Limb (tissue), 2 donors: ENCODE measurements around the gene BTBD9.

Experiments used
- DNase-seq, 2 donors: peaks; one replicate each; pipeline ENCODE4 v3.0.0-alpha.2; 2016; ENCODE audit errors: extremely low spot score in 2 of 2

The BTBD9 gene

DNA sequence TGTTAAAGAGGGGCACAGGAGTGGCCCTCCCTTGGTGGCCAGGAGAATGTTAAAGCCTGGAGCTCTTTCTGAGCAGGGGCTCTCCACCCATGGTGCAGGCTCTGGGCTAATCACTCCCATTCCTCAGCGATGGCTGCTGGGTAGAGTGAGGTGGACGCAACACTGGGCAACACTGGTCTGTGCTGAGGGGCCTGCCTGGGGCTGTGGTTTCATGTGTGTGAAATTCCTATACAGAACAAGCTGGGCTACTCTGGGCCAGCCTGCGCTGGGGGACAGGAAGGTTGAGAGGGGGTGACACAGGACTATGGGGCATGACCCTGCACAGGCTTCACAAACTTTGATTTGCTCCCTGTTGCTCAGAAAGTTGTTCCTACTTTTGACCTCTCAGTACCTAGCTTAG lies 427.6 kb downstream of the BTBD9 start:
- no peak for DNase-seq

- peak in 1 of 2 donors; percentile 51 for DNase-seq
These were observed 430.1 kb downstream of the BTBD9 start for GRCh38 chr6:38209371-38210260.

- DNase-seq = no peak
These were observed 431.7 kb downstream of the BTBD9 start for GRCh38 chr6:38208028-38208427.

DNA sequence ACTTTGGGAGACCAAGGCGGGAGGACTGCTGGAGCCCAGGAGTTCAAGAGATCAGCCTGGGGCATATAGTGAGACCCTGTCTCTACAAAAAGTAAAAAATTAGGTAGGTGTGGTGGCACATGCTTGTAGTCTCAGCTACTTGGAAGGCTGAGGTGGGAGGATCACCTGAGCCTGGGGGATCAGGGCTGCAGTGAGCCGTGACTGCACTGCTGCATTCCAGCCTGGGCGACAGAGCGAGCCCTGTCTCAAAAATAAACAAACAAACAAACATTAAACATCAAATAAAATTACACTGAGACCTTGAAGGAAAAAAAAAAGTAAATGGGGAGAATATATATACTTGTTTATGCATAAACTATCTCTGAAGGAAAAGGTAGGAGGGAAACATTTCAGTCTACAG lies 432.4 kb downstream of the BTBD9 start:
- no peak for DNase-seq

DNA sequence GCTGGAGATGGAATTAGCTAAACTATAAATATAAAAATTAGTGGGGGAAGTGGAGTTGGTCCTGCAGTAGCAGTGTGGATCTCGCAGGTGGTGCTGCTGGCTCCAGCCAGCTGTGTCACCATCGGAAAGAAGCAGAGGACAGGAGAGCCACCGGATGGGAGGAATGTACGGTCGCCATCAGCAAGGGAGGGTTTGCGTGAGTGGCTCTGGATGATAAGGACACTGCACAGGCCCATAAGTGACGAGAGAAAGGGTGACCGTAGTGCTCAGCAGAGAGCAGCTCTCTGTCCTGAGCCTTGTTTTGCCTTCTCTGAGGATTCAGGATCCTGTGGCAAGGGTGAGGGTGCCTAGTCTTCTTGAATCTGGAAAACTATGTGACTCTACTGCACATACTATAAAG lies 441.5 kb downstream of the BTBD9 start:
- DNase-seq = no peak

DNA sequence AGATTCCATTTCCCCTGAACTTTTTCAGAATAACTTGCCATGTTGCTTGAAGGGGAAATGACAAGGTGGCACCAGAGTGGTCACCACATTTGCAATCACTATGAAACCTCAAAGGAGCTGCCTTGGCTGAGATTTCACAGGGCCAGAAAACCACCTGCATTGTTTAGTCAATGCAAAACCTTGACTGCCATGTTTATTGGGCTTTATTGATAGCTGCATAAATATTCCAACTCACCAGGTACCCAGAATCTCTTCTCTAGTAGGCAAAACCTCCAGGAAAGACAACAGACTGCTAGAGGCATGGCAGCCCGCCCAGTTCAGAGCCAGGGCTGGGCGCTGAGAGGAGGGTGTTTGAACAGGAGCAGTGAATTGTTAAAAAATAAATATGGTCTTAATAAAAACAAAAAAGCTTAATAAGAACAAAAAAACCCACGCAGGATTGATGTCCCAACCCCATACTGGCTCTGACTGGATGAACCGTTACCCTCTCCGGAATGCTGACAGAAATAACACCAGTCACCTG lies 444.6 kb downstream of the BTBD9 start:
- DNase-seq = no peak

DNA sequence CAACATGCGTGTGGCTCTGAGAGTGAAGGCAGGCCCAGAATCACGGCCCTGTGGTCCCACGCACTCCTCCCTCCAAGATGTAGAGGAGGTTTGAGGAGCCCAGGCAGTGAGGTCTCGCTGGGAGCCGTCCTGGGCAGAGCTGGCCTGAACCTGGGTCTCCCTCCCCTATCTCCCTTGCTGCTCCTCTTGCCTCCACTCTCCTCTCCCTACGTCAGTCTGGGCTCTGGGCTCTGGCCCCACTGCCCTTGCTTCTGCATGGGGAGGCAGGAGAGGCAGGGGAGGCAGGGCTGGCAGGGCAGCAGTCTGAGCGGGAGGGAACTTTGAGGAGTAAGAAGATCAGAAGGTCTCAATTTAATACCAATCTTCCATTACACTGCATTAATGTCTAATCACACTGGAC lies 445.1 kb downstream of the BTBD9 start:
- no peak for DNase-seq

DNA sequence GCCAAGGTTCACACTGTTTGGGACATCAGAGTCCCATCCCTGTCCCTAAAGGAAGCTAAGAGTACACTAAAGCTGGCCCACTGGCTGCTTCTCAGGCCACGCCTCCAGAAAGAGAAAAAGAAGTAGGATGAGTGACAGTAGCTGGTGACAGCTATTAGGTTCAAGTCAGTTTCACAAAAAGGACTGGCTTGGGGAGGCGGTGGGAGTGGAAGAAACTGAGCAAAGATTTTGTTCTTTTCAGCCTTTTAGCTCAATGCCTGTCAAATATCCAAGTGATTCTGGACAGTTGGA lies 445.5 kb downstream of the BTBD9 start:
- no peak for DNase-seq

GRCh38 chr6:38193481-38194281 lies 446.0 kb downstream of the BTBD9 start:
- DNase-seq = no peak

DNA sequence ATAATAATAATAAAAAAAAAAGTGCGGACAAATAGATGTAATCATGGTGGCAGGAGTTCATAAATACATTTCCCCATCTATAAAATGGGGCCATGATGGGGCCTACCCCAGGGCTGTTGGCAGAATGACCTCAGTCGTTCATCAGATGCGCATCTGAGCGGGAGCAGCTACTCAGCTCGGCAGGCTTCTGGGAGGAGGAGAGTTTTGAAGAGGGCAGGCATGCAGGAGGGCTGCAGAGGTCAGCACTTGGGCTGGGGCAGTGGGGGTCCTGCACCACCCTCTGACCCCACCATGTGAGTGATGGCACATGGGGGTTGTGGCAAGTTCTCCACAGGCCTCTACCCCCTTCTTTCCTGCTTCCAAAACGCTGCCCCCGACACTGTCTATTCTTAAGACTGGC lies 446.7 kb downstream of the BTBD9 start:
- no peak for DNase-seq

DNA sequence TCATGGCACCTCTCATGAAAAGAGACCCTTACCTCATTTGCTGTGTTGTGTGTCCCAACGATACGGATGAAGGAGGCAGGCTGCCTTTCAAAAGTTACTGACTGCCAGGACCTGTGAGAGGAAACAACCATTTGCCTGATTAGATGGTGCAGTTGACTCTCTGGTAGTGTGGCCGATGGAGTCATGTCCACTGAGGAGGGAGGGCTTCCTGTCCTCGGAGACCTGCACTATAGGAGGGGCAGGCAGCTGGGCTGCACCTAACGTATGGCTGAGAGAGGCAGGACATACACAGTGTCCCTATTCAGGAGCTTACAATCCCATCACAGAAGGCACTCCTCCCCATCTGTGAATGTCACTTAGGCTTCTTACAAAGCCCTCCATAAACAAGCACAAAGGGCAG lies 447.2 kb downstream of the BTBD9 start:
- no peak for DNase-seq

- no peak for DNase-seq
These were observed 447.7 kb downstream of the BTBD9 start for GRCh38 chr6:38192011-38192410.

DNA sequence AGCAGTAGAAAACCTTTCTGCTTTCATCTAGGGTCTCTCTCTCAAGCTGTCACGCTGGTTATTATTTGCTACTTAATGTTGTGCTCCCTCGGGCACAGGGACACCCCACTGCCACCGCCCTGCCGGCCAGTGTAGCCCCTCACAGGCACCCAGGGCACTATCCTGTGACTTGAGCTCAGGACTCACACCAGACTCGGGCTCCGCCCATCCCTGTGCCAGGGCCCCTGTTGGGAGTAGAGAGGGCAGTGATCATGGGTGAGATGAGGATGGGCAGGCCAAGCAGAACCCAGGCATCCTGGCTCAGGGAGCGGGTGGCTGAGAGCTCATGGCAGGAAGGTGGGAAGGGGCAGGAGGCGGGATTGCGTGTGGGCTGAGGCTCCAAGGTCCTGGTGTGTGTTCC lies 448.3 kb downstream of the BTBD9 start:
- no peak for DNase-seq

GRCh38 chr6:38188677-38189335 lies 450.9 kb downstream of the BTBD9 start:
- DNase-seq = peak in 1 of 2 donors; percentile 14

- peak in 1 of 2 donors; percentile 38 for DNase-seq
These were observed 451.7 kb downstream of the BTBD9 start for GRCh38 chr6:38187811-38188590.

GRCh38 chr6:38187325-38187724 lies 452.4 kb downstream of the BTBD9 start:
- peak in 1 of 2 donors; percentile 35 for DNase-seq

DNA sequence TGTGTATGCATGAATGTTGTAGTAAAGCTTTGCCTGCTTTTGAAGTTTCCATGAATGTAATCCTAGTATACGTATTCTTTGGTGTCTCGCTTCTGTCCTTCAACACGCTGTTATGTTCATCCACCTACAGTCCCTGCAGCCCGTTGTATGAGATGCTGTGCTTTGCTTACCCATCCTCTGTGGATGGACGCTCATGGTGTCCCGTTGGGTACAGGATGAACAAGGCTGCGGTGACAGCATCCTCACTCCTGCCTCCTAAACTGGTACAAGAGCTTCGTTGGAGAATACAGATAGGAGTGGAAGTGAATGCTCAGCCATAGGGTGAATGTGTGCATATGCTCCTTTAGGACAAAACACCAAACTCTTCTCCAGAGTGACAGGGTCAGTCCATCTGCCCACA lies 454.0 kb downstream of the BTBD9 start:
- DNase-seq = peak in 1 of 2 donors; percentile 9

DNA sequence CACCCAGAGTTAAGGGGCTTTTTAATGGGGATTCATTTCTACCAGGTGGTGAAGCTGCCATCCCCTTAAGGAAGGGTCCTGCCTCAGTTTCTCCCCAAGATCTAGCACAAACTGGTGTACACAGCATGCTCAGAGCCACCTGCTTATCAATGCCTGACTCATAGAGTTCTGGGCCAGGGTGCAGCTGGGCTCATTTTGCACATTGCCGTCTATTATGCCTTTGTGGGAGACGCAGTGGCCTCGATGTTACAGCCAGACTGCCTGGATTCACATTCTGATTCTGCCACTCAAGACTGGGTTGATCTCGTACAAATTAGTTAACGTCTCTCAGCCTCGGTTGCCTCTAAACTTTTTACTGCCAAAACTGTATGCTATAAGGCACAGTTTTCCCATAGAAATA lies 454.5 kb downstream of the BTBD9 start:
- DNase-seq = peak in 1 of 2 donors; percentile 7

GRCh38 chr6:38184585-38185080 lies 455.1 kb downstream of the BTBD9 start:
- peak in 1 of 2 donors; percentile 22 for DNase-seq

GRCh38 chr6:38183856-38184584 lies 455.7 kb downstream of the BTBD9 start:
- peak in 1 of 2 donors; percentile 19 for DNase-seq
